Pancreas (tissue), 10 donors: Measurements from ENCODE around the gene PPIL6. TPM values are rescaled to one million over a fixed set of nuclear protein-coding genes. Genes with fewer than 3 reads are reported as not detected.

Source experiments
- ATAC-seq, 4 donors: fragments of 200-7000 bp; cut with Tn5 transposase; one replicate each; pipeline versions ENCODE4 v1.8.0 to v1.9.1; 2020; ENCODE audit warnings: mild to moderate bottlenecking in 4 of 4, moderate library complexity in 4 of 4
- DNase-seq, 6 donors: peaks; one replicate each; pipeline ENCODE4 v3.0.0-alpha.2; 2020
- FAIRE-seq: peaks from 2 replicates; lab custom pipeline; 2012; peaks lifted over from hg19 to GRCh38; lab: Jason Lieb, UNC
- H3K27ac ChIP-seq, 4 donors: fragments of 200-600 bp; sonication (generic); 1 replicate in 3 of 4; 2 replicates in 1 of 4; pipeline versions ENCODE4 v1.5.0 to v1.8.0; 2020
- H3K27me3 ChIP-seq, 4 donors: fragments of 200-600 bp; one replicate each; pipeline ENCODE4 v1.8.0; 2021
- H3K36me3 ChIP-seq, 3 donors: fragments of 200-600 bp; sonication (generic) in 1 of 3; one replicate each; pipeline versions ENCODE4 v1.5.0 to v1.8.0; 2020 to 2021
- H3K4me1 ChIP-seq, 3 donors: fragments of 200-600 bp; one replicate each; pipeline ENCODE4 v1.8.0; 2021
- H3K4me3 ChIP-seq, 4 donors: fragments of 200-600 bp; sonication (generic) in 2 of 4; one replicate each; pipeline versions ENCODE4 v1.5.0 to v1.8.0; 2020 to 2021
- H3K9me3 ChIP-seq, 4 donors: fragments of 200-600 bp; one replicate each; pipeline ENCODE4 v1.8.0; 2021
- CTCF ChIP-seq, 4 donors: fragments of 200-600 bp; sonication (generic) in 3 of 4; IDR thresholded peaks; one replicate each; pipeline versions ENCODE4 v1.5.0 to v1.8.0; 2021; ENCODE audit warnings: antibody characterized with exemption in 4 of 4
- WGBS, 2 donors: extraction: QIAGEN DNeasy Blood & Tissue Kit; methylation state at CpG; one replicate each; pipeline ENCODE4 v1.1.7; 2013; 5-methylcytosine and 5-hydroxymethylcytosine counted together
- intact Hi-C, 3 donors: fragments of 100-400 bp; cut with DNase I; formaldehyde crosslinking; loops; one replicate each; pipeline versions ENCODE4 v1.11.1 to v1.14.2; 2022
- polyA plus RNA-seq, 2 donors: library from polyadenylated mRNA; stranded (reverse); fragments of 200-250 nt; gene quantifications; one replicate each; pipeline ENCODE4 v1.2.3, GENCODE V29; 2013
- total RNA-seq, 6 donors: library from RNA; stranded (reverse); fragmentation: NEBNext Ultra II Directional in 4 of 6; extraction: Animal tissue kit (Norgen Biotek cat#: 25700) in 4 of 6; gene quantifications; one replicate each; pipeline versions ENCODE4 v1.2.1 to v1.2.4, GENCODE V29; 2021 to 2023
- donor health status: healthy with polysubstance abuse.
- donor health status: DM: no; HTN: no; CAD: no; lungs with moderate emphysema.
- donor health status: DM: no; HTN: no; CAD: no.
- donor health status: control.
- donor health status: control.
- donor health status: Bipolar disorder and iron deficiency.
- donor health status: DM: yes; HTN: yes; CAD: no.
- donor health status: DM: no; HTN: no; CAD: no.
- donor health status: DM: no; HTN: no; CAD: no.
- donor health status: DM: yes; HTN: yes; CAD: no.

PPIL6 gene
- total and polyA plus RNA-seq, 8 donors, result 1.1 to 3.4 (median 2.0) TPM

- WGBS, 2 donors, result 89 to 97% methylated on average over 5 of the region's 5 CpGs
- FAIRE-seq, result no peak
These were observed 30.8 kb upstream of the PPIL6 start for GRCh38 chr6:109471105-109471810.

GRCh38 chr6:109469591-109470189 is 29.3 kb upstream of the PPIL6 start:
- H3K4me3 ChIP-seq, result no peak overlapping the region
- no peak for ATAC-seq
- no peak for FAIRE-seq
- DNase-seq, result no peak
- peaks cover 0 to 47% (median 9%) of the 10 kb centered on the region in 3 donors for H3K36me3 ChIP-seq
- H3K27ac ChIP-seq, result no peak overlapping the region
- intact Hi-C loops, result no loop called here
- H3K27me3 ChIP-seq, result no peaks in the 10 kb centered on the region
- peaks cover 0 to 8% (median 5%) of the 10 kb centered on the region in 3 donors for H3K4me1 ChIP-seq
- 88% methylated on average over 5 of the region's 5 CpGs for WGBS, 2 donors
- H3K9me3 ChIP-seq, result no peaks in the 10 kb centered on the region
- no peak for TF ChIP-seq CTCF (IDR thresholded peaks at IDR 0.05)

More at GRCh38 chr6:109471105-109471810, 30.8 kb upstream of the PPIL6 start:
- Histone ChIP-seq H3K36me3 (peaks cover 0 to 33% (median 9%) of the 10 kb centered on the region in 3 donors), H3K27me3 (no peaks in the 10 kb centered on the region), H3K9me3 (no peaks in the 10 kb centered on the region), H3K4me1 (peaks cover 0 to 6% (median 5%) of the 10 kb centered on the region in 3 donors), H3K27ac (no peak overlapping the region), H3K4me3 (no peak overlapping the region)
- no peak for DNase-seq
- no peak for ATAC-seq
- intact Hi-C loops, result no loop called here
- no peak for TF ChIP-seq CTCF (IDR thresholded peaks at IDR 0.05)

- Histone ChIP-seq H3K9me3 (no peaks in the 10 kb centered on the region), H3K36me3 (peaks cover 0 to 35% (median 6%) of the 10 kb centered on the region in 3 donors), H3K27ac (no peak overlapping the region), H3K27me3 (no peaks in the 10 kb centered on the region), H3K4me1 (peaks cover 0 to 8% (median 5%) of the 10 kb centered on the region in 3 donors), H3K4me3 (no peak overlapping the region)
- intact Hi-C loops, result no loop called here
- TF ChIP-seq CTCF (IDR thresholded peaks at IDR 0.05), result no peak
- ATAC-seq (no peak), DNase-seq (no peak), FAIRE-seq (no peak)
- WGBS, 2 donors, result 96 to 97% methylated on average over 6 of the region's 6 CpGs
These were observed 27.3 kb upstream of the PPIL6 start for GRCh38 chr6:109467696-109468095.

GRCh38 chr6:109466212-109466923 is 25.9 kb upstream of the PPIL6 start:
- no peaks in the 10 kb centered on the region for H3K9me3 ChIP-seq
- no peak for TF ChIP-seq CTCF (IDR thresholded peaks at IDR 0.05)
- ATAC-seq, result peak in 3 of 4 donors; percentile 5 to 57 (median 22)
- 55 to 58% methylated on average over 7 of the region's 7 CpGs for WGBS, 2 donors
- intact Hi-C loops, result no loop called here
- no peak overlapping the region for H3K4me3 ChIP-seq
- H3K4me1 ChIP-seq, result peaks cover 0 to 8% (median 5%) of the 10 kb centered on the region in 3 donors
- no peak for DNase-seq
- no peak for FAIRE-seq
- peaks cover 0 to 26% (median 6%) of the 10 kb centered on the region in 3 donors for H3K36me3 ChIP-seq
- H3K27ac ChIP-seq, result peak overlapping the region in 3 of 4 donors; percentile 5 to 60 (median 48)
- no peaks in the 10 kb centered on the region for H3K27me3 ChIP-seq
